Right forelimb (tissue), 1 donor: ENCODE results near the gene PRPSAP2.
"Not testable (repeated sequence)": the region's sequence is repeated elsewhere in the genome, so short reads cannot be mapped to it uniquely, and the experiment has no call there.

Source experiments
- DNase-seq: peaks from one replicate; pipeline ENCODE4 v3.0.0-alpha.2; 2018

Gene PRPSAP2

DNA sequence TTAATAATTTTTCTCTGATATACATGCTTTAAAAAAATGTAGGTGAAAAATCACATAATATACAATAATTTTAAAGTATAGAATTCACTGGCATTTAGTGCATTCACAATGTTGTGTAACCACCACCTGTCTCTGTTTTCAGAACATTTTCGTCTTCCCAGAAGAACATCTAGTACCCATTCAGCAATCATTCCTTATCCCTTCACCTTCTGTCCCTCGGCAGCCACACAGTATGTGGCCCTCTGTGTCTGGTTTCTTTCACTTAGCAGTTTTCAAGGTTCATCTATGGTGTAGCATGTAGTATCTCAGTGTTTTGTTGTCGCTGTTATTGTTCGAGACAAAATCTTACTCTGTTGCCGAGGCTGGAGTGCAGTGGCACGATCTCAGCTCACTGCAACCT is 33.6 kb downstream of the PRPSAP2 start:
- no peak for DNase-seq

GRCh38 chr17:18896146-18896545 is 38.2 kb downstream of the PRPSAP2 start:
- DNase-seq = no peak

GRCh38 chr17:18896947-18897346 is 39.0 kb downstream of the PRPSAP2 start:
- DNase-seq = no peak

DNA sequence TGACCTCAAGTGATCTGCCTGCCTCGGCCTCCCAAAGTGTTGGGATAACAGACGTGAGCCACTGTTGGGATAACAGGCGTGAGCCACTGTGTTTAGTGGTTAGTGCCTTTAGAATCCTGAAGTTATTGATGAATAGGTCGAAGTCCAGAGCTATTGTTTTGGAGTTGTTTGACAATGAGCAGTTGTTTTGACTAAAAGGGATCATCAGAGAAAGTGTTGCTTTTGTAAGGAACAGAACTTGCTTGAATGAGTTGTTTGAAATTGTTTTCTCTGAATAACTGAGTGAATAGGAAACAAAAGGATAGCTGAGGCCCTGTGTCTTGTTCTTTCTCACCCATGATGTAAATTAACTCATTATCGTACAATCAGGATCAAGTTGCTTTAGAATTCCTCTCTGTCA is 46.6 kb downstream of the PRPSAP2 start:
- no peak for DNase-seq

- DNase-seq = no peak
These were observed 47.3 kb downstream of the PRPSAP2 start for GRCh38 chr17:18905226-18905625.

DNA sequence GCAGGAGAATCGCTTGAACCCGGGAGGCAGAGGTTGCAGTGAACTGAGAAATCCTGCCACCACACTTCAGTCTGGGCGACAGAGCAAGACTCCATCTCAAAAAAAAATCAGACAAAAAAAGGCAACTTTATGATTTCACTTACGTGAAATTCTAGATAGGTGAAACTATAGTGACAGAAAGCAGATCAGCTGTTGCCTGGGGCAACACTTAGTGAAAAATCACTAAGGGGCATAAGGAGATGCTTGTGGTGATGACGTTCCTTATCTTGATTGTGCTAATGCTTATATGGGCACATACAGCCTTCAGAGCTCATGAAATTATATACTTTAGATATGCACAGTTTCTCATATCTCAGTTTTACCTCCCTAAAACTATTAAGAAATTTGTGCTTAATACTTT is 52.4 kb downstream of the PRPSAP2 start:
- no peak for DNase-seq

GRCh38 chr17:18910881-18911280 is 53.0 kb downstream of the PRPSAP2 start:
- no peak for DNase-seq

- no peak for DNase-seq
These were observed 59.0 kb downstream of the PRPSAP2 start for GRCh38 chr17:18916816-18917500.

GRCh38 chr17:18917506-18918032 is 59.6 kb downstream of the PRPSAP2 start:
- DNase-seq = no peak

DNA sequence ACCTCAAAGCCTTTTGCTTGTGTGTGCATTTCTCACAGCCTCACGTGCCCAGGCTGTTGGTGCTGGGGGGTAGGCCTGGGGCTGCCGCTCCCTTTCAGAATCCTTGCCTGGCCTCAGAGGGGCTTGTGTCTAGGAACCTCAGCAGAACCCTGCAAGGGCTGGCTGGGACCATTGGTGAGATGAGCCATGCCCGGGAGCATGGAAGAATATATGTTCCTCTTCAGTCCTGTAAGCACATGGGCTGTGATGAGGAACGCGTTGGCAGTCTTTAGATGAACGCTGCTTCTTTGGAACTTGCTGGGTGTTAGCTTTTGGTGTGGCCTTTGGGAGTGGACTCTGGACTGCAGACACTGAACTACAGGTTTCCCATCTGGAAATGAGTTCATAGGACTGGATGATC is 62.0 kb downstream of the PRPSAP2 start:
- no peak for DNase-seq

DNA sequence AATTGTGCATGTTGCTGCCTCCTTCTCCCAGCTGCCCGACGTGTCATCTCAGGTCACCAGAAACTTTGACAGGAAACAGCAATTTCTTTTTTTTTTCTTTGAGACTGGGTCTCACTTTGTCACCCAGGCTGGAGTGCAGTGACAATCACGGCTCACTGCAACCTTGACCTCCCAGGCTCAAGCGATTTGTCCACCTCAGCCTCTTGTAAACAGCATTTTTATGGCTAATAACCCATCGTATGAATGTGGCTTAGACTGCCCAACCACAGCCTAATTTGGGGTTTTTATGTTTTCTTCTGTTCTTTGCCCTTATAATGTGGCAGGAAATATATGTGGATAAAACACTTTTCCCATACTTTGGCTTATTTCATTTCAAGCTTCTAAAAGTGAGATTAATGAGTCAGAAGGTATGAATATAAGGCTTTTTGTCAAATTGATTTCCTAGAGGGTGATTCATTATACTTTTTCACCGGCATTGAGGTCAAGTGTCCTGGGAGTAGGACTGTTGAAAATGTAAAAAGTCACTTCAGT is 63.0 kb downstream of the PRPSAP2 start:
- no peak for DNase-seq

DNA sequence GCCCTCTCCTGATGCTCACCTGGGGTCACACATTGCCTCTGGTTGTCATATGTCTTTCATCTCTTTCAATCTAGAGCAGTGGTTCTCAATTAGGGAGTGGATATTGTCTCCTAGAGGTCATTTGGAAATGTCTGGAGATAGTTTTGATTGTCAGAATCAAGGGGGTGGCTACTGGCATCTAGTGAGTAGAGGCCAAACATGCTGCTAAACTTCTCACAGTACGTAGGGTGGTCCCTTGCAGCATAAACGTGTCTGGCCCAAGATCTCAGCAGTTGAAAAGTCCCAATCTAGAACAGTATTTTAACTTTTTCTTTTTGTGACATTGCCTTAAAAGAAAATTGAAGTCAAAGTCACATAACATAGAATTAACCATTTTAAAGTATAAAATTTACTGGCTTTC is 63.6 kb downstream of the PRPSAP2 start:
- no peak for DNase-seq

- no peak for DNase-seq
These were observed 64.1 kb downstream of the PRPSAP2 start for GRCh38 chr17:18921912-18922451.

- not testable (repeated sequence) for DNase-seq
These were observed 64.7 kb downstream of the PRPSAP2 start for GRCh38 chr17:18922596-18922995.

DNA sequence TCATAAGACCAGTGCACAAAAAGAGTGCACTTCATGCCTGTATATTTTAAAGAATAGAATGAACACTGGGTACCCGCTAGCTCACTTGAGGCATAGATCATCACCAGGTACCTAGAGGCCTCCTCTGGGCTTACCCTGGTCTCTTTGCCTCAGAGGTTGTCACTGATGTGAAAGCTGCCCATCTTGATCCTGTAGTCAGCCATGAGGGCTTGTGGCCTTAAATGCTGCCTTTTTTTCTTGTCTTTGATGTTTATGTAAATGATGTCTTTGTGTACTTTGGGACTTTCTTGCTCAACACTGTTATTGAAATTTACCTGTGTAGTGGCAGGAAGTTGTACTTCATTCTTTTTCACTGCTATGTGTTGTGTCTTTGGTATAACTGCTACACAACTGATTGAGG is 67.3 kb downstream of the PRPSAP2 start:
- DNase-seq = no peak

- no peak for DNase-seq
These were observed 70.7 kb downstream of the PRPSAP2 start for GRCh38 chr17:18928628-18929125.

DNA sequence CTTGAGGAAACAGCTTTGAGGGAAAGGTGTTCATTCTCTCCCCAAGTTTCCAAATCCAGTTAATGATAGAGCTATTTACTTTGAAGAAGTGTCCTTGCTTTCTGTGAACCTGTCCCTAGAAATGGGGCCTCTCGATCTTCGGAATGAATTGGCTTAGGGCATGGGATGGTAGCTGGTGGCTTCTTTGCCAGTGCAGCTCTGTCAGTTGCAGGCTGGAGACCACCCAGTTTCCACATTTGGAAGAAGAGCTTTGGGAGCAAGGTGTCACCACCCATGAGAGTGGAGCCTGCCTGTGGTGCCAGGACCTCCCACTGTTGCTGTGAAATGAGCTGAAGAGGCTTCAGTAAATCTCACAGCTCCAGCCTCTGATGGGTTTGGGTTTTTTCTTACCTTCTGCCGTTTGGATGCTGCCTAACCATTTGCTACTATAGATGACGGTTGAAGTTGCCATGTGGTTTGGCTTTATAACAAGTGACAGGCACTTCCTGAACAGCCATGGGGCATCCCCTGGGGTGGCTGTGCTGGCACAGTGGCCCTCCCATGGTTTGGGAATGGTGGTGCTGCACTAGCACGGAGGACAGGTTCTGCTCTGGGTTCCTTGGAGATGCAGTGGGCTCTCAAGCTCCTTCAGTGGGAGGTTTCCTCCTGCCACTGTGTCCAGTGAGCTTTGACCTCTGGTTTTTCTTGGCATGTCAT is 74.6 kb downstream of the PRPSAP2 start:
- DNase-seq = no peak

GRCh38 chr17:18933102-18934058 is 75.4 kb downstream of the PRPSAP2 start:
- no peak for DNase-seq

DNA sequence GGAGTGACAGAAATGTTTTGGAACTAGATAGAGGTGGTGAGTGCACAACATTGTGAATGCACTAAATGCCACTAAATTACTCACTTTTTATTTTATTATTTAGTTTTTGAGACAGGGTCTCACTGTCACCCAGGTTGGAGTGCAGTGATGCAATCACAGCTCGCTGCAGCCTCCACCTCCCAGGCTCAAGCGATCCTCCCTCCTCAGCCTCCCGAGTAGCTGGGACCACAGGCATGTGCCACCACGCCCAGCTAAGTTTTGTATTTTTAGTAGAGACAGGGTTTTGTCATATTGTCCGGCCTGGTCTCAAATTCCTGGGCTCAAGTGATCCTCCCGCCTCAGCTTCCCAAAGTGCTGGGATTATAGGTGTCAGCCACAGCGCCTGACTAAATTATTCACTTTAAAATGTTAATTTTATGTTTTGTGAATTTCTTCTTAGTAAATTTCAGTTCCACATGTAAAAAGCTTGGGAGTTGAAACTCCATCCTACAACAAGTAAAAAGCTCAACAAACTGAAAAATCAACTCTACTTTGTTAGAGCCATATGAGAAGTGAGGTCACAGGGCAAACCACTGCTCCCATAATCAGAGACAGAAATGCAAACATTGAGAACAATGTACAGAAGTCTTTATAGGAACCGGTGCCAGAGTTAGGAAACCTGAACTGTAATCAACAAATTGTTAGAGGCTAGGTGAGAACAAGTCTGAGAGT is 80.2 kb downstream of the PRPSAP2 start:
- DNase-seq = no peak

DNA sequence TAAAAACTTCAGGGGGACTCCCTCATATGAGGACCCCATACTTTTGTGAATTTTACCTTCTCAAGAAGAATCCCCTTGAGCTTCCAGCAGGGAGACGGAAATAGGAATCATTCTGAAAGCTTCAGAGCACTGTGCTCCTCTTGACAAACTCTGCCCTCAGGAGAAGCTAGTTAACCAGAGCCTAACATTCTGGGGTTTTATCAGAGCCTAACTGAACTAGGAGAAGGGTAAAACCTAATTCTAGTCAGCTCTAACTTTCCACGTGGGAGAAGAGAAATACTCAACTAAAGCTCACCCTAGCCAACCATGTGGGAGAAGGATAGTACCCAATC is 80.7 kb downstream of the PRPSAP2 start:
- DNase-seq = no peak

DNA sequence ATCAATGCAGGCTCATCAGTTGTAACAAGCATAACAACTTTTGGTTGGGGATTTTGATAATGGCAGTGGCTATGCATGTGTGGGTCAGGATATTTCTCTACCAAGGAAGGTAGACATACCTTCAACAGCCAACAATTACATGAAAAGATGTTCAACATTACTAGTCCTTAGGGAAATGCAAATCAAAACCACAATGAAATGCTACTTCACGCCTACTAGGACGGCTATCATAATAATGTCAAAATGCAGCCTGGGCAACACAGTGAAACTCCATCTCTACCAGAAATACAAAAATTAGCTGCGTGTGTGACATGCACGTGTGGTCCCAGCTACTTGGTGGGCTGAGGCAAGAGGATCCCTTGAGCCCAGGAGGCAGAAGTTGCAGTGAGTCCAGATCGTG is 86.7 kb downstream of the PRPSAP2 start:
- DNase-seq = no peak

DNA sequence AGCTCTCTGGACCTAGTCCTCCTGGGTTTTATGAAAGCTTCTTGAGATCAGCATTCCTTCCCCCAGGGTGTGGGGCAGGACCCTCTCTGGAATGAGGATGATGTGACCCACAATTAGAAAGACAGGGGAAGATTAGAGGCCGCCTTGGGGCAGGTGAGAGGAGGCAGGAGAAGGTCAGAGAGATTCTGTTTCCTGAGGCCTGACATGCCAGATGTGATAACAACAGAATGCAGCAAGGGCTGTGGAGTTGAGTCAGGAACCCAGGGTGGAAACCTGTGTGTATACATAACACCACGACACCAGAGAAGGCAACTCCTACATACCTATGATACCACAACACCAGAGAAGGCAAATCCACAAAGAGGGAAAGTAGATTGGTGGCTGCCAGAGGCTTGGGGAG is 88.6 kb downstream of the PRPSAP2 start:
- no peak for DNase-seq
